BJ (cell line): Measurements from ENCODE around the gene CCNL1. TPM values are rescaled to one million over a fixed set of nuclear protein-coding genes. Genes with fewer than 3 reads are reported as not detected.

Experiments
- CTCF ChIA-PET: fragments of 350-600 bp; formaldehyde crosslinking; extraction: SDS; loops from one replicate; lab custom pipeline; 2021; ENCODE audit warnings: antibody characterized with exemption, inconsistent platforms; lab: Yijun Ruan, JAX
- POLR2A ChIA-PET: fragments of 300-600 bp; sonication (Branson Sonifier 250); formaldehyde crosslinking; extraction: SDS; loops from one replicate; lab custom pipeline; 2021; ENCODE audit warnings: antibody characterized with exemption; lab: Charles Lee
- DNase-seq: peaks from one replicate; pipeline ENCODE4 v3.0.0-alpha.2; 2011; ENCODE audit warnings: low read depth
- H3K27me3 ChIP-seq: 2 replicates; pipeline ENCODE4 v1.6.0; 2011; ENCODE audit warnings: low read length; ENCODE audit not compliant: control insufficient read depth, insufficient read depth
- H3K36me3 ChIP-seq: 2 replicates; pipeline ENCODE4 v1.5.1; 2011; ENCODE audit warnings: low read length; ENCODE audit not compliant: control insufficient read depth, insufficient read depth
- H3K4me3 ChIP-seq: 2 replicates; pipeline ENCODE4 v1.5.1; 2011; ENCODE audit warnings: low read depth, mild to moderate bottlenecking, control low read depth, low read length
- CTCF ChIP-seq: IDR thresholded peaks from 2 replicates; pipeline ENCODE4 v1.5.1; 2011; ENCODE audit warnings: low read depth, mild to moderate bottlenecking, control low read depth, inconsistent platforms, low read length, moderate library complexity; ENCODE audit not compliant: insufficient read depth
- polyA plus RNA-seq: library from polyadenylated mRNA; depleted of rRNA; stranded (reverse); fragments of >200 nt; gene quantifications from 2 replicates; pipeline ENCODE4 v1.2.3, GENCODE V29; 2011

CCNL1 gene
- polyA plus RNA-seq, 1 experiment = 145 TPM

GRCh38 chr3:157170861-157171260, 10.9 kb upstream of the CCNL1 start:
- H3K27me3 ChIP-seq = no peaks in the 10 kb centered on the region
- CTCF ChIA-PET = interaction anchor here (0.5 kb wide), 1 partner anchor 101 kb away, joined by 3 read pairs; no protein-coding TSS in a partner anchor
- TF ChIP-seq CTCF = no peak
- no peak overlapping the region for H3K4me3 ChIP-seq
- POLR2A ChIA-PET = no interaction called here
- no peaks in the 10 kb centered on the region for H3K36me3 ChIP-seq
- DNase-seq = no peak

DNA sequence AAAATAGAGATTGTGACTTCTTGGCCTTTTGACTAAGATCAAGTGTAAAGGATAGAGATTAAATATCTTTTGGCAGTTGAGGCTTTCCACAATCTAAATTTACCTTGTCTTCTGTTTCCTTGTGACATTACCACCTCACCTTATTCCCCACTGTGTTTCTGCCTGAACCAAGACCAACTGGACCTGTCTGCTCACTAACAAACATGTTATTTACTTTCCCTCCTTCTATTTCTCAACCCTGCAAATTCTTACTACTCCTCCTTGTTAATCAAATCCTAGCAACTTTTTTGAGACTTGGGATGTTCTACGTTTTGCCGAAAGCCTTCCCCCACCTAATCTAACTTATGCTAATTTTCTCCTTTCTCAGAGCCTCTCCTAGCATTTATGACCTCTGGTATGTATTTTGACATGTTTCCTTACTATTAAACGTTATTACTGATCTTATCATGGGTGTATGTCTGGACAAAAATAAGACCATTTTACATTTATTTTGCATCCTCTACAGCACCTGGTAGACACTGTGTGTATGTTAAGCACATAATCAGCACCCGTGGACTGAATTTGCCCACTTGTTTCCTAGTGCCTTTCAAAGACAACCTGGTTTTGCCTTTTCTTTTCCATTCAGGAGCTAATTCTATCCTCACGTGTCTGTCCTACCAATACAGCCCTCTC, 7.6 kb upstream of the CCNL1 start:
- ChIA-PET CTCF (interaction anchor here (1.0 to 1.2 kb wide), 2 partner anchors 285 to 326 kb away, joined by 3 read pairs; no protein-coding TSS in a partner anchor), POLR2A (no interaction called here)
- no peaks in the 10 kb centered on the region for H3K27me3 ChIP-seq
- no peak overlapping the region for H3K4me3 ChIP-seq
- no peak for TF ChIP-seq CTCF
- H3K36me3 ChIP-seq = no peaks in the 10 kb centered on the region
- no peak for DNase-seq

DNA sequence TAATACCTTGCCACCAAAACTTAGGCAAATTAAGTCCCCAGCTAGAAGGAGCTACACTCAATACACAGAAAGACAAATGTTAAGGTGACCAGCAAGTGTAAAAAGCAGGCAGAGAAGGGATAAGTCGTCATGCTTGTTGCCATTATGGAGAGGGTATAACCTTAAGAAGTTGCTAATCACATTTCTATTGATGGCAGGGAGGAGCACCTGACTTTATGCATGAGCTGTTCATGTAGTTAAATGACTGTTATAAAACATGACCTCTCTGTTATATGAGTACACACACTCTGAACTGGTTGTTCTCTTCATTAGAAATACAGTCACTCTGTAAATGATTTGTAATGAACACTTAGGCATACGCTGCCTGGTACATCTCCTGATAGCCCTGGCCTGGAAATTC, 6.6 kb upstream of the CCNL1 start:
- H3K36me3 ChIP-seq = no peaks in the 10 kb centered on the region
- no peaks in the 10 kb centered on the region for H3K27me3 ChIP-seq
- no peak for TF ChIP-seq CTCF
- ChIA-PET CTCF (interaction anchor here (1.0 to 1.5 kb wide), 2 partner anchors 35 to 327 kb away, joined by 3 read pairs; no protein-coding TSS in a partner anchor), POLR2A (no interaction called here)
- DNase-seq = no peak
- no peak overlapping the region for H3K4me3 ChIP-seq

DNA sequence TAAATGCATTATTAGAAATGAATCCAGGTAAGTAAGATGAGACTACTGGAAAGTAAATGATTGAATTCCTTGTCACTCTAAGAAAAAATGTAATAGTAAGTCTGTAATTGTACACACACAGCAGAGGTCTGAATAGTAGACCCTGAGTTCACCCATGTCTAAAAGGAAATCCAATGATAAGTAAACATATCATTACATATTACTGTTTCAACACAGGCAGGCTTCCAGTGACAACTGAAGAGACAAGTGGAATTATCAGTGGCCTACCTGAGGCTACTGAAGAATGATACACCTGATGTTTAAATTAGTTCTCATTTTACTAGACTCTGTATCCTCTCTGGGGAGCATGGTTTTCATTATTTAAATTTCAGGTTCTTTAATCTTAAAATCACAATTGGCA, 6.2 kb upstream of the CCNL1 start:
- H3K4me3 ChIP-seq = no peak overlapping the region
- DNase-seq = no peak
- H3K27me3 ChIP-seq = no peaks in the 10 kb centered on the region
- no peak for TF ChIP-seq CTCF
- ChIA-PET POLR2A (no interaction called here), CTCF (interaction anchor here (0.8 to 1.5 kb wide), 2 partner anchors 8 to 36 kb away, joined by 3 read pairs; no protein-coding TSS in a partner anchor)
- H3K36me3 ChIP-seq = no peaks in the 10 kb centered on the region

DNA sequence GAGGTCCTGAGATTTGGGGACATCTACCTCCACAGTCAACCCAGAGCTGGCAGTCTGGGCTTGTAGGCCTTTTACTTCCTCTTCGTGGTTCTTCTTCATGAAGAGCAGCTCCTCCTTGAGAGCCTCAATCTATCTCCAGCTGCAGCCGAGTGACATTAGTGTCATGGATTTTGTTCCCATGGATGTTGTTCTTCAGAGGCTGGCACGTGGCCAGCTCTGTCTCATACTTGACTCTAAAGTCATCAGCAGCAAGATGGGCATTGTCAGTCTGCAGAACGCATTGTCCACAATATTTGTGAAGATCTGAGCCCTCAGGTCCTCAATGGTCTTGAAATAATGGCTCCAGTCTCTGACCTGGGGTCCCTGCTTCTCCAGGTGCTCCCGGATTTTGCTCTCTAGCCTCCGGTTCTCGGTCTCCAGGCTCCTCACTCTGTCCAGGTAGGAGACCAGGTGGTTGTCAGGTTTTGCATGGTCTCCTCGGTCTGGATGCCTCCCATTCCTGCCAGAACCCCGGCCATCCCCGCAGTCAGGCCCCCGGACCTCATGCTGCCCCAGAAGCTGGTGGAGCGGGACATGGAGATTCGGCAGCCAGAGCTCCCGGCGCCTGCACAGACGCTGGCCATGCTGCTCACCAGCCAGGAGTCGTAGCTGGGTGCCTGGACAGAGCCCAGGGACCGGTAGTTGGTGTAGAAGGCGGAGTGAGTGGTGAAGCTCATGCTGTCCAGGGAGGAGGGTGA, 3.4 kb upstream of the CCNL1 start:
- POLR2A ChIA-PET = no interaction called here
- no peak for DNase-seq
- peaks cover under 1% of the 10 kb centered on the region; the same call in 1 of the 2 replicates for H3K36me3 ChIP-seq
- TF ChIP-seq CTCF = no peak
- H3K27me3 ChIP-seq = no peaks in the 10 kb centered on the region
- H3K4me3 ChIP-seq = no peak overlapping the region
- CTCF ChIA-PET = interaction anchor here (1.2 to 3.0 kb wide), 3 partner anchors 11 to 409 kb away, joined by 4 to 10 read pairs (median 10); no protein-coding TSS in a partner anchor
